H9 (cell line): ENCODE measurements around the gene RBPJ. TPM values are rescaled to one million over a fixed set of nuclear protein-coding genes. Genes with fewer than 3 reads are reported as not detected.

Source experiments
- DNase-seq: peaks from one replicate; pipeline ENCODE4 v3.0.0-alpha.2; 2017
- H2AFZ ChIP-seq: one replicate; pipeline ENCODE4 v1.6.1; 2013; ENCODE audit warnings: mild to moderate bottlenecking, low read length, control low read depth, moderate library complexity
- H2AK5ac ChIP-seq: 2 replicates; pipeline ENCODE4 v1.6.1; 2013; ENCODE audit warnings: low read length, control low read depth, mixed read lengths; ENCODE audit not compliant: insufficient read length
- H2BK120ac ChIP-seq: one replicate; pipeline ENCODE4 v1.6.1; 2013; ENCODE audit warnings: low read depth, mild to moderate bottlenecking, low read length, control low read depth, inconsistent platforms; ENCODE audit not compliant: poor library complexity, severe bottlenecking
- H2BK12ac ChIP-seq: 2 replicates; pipeline ENCODE4 v1.6.1; 2013; ENCODE audit warnings: low read length, control low read depth, mixed read lengths, low read depth; ENCODE audit not compliant: insufficient read length
- H2BK15ac ChIP-seq: 2 replicates; pipeline ENCODE4 v1.6.1; 2013; ENCODE audit warnings: low read depth, low read length, control low read depth
- H2BK20ac ChIP-seq: one replicate; pipeline ENCODE4 v1.6.1; 2013; ENCODE audit warnings: low read depth, mild to moderate bottlenecking, low read length, control low read depth, inconsistent platforms; ENCODE audit not compliant: poor library complexity, severe bottlenecking
- H2BK5ac ChIP-seq: 2 replicates; pipeline ENCODE4 v1.6.1; 2013; ENCODE audit warnings: low read length, control low read depth, mixed read lengths; ENCODE audit not compliant: insufficient read length
- H3K14ac ChIP-seq: 2 replicates; pipeline ENCODE4 v1.6.1; 2013; ENCODE audit warnings: low read length, control low read depth; ENCODE audit not compliant: insufficient read depth
- H3K18ac ChIP-seq: 2 replicates; pipeline ENCODE4 v1.6.1; 2013; ENCODE audit warnings: low read depth, mild to moderate bottlenecking, mixed read lengths, low read length, control low read depth; ENCODE audit not compliant: insufficient read length
- H3K23ac ChIP-seq: 2 replicates; pipeline ENCODE4 v1.6.1; 2013; ENCODE audit warnings: low read length, control low read depth, mixed read lengths, low read depth; ENCODE audit not compliant: insufficient read length
- H3K23me2 ChIP-seq: 2 replicates; pipeline ENCODE4 v1.6.1; 2013; ENCODE audit warnings: low read depth, mild to moderate bottlenecking, mixed read lengths, low read length, control low read depth; ENCODE audit not compliant: insufficient read length, poor library complexity, severe bottlenecking
- H3K27ac ChIP-seq: 2 replicates; pipeline ENCODE4 v1.5.1; 2013; ENCODE audit warnings: low read length, control low read depth, mixed read lengths, low read depth; ENCODE audit not compliant: insufficient read length
- H3K27me3 ChIP-seq: 2 replicates; pipeline ENCODE4 v1.6.1; 2013; ENCODE audit warnings: low read length, control low read depth, inconsistent platforms; ENCODE audit not compliant: insufficient read depth
- H3K4ac ChIP-seq: 2 replicates; pipeline ENCODE4 v1.6.1; 2013; ENCODE audit warnings: low read depth, mild to moderate bottlenecking, control low read depth, inconsistent platforms, low read length, moderate library complexity
- H3K4me1 ChIP-seq: 2 replicates; pipeline ENCODE4 v1.6.1; 2013; ENCODE audit warnings: low read length, control low read depth, inconsistent platforms; ENCODE audit not compliant: insufficient read depth
- H3K4me2 ChIP-seq: 2 replicates; pipeline ENCODE4 v1.6.1; 2013; ENCODE audit warnings: low read length, control low read depth, mixed read lengths; ENCODE audit not compliant: insufficient read length, insufficient read depth
- H3K56ac ChIP-seq: 2 replicates; pipeline ENCODE4 v1.6.1; 2013; ENCODE audit warnings: low read depth, mild to moderate bottlenecking, mixed read lengths, low read length, control low read depth; ENCODE audit not compliant: insufficient read length
- H3K79me1 ChIP-seq: 2 replicates; pipeline ENCODE4 v1.6.1; 2013; ENCODE audit warnings: low read depth, mild to moderate bottlenecking, moderate library complexity, low read length, control low read depth, inconsistent platforms; ENCODE audit not compliant: insufficient read depth, poor library complexity, severe bottlenecking
- H3K79me2 ChIP-seq: 2 replicates; pipeline ENCODE4 v1.6.1; 2013; ENCODE audit warnings: low read length, control low read depth, inconsistent platforms; ENCODE audit not compliant: insufficient read depth
- H3K9ac ChIP-seq: 2 replicates; pipeline ENCODE4 v1.6.1; 2013; ENCODE audit warnings: low read length, control low read depth, mixed read lengths; ENCODE audit not compliant: insufficient read length; ENCODE audit errors: extremely low read depth
- H3K9me3 ChIP-seq: one replicate; pipeline ENCODE4 v1.6.1; 2013; ENCODE audit warnings: low read depth, low read length, inconsistent platforms; ENCODE audit not compliant: control insufficient read depth
- H3T11ph ChIP-seq: one replicate; pipeline ENCODE4 v1.6.1; 2013; ENCODE audit warnings: mild to moderate bottlenecking, low read length, control low read depth, inconsistent platforms
- H4K20me1 ChIP-seq: one replicate; pipeline ENCODE4 v1.6.1; 2013; ENCODE audit not compliant: control insufficient read depth, insufficient read length, insufficient read depth
- H4K5ac ChIP-seq: 2 replicates; pipeline ENCODE4 v1.6.1; 2013; ENCODE audit warnings: low read depth, mild to moderate bottlenecking, mixed read lengths, low read length, control low read depth; ENCODE audit not compliant: insufficient read length
- H4K8ac ChIP-seq: replicated peaks from 2 replicates; pipeline ENCODE4 v1.6.1; 2013; ENCODE audit warnings: low read length, control low read depth, mixed read lengths, low read depth; ENCODE audit not compliant: insufficient read length
- H4K91ac ChIP-seq: 2 replicates; pipeline ENCODE4 v1.6.1; 2013; ENCODE audit warnings: low read depth, mild to moderate bottlenecking, moderate library complexity, mixed read lengths, low read length, control low read depth; ENCODE audit not compliant: insufficient read length
- H3K27ac Mint-ChIP-seq, 3 experiments: 2 replicates in 2 of 3; 3 replicates in 1 of 3; pipeline ENCODE4 v1.8.0; 2020 to 2021; ENCODE audit warnings: mixed read lengths in 3 of 3, mild to moderate bottlenecking in 1 of 3, moderate library complexity in 1 of 3
- H3K27me3 Mint-ChIP-seq: 2 replicates; pipeline ENCODE4 v1.8.0; 2021; ENCODE audit warnings: low read depth, mild to moderate bottlenecking, moderate library complexity, mixed read lengths
- H3K36me3 Mint-ChIP-seq, 3 experiments: 2 replicates in 2 of 3; 3 replicates in 1 of 3; pipeline ENCODE4 v1.8.0; 2020 to 2021; ENCODE audit warnings: low read depth in 3 of 3, mixed read lengths in 3 of 3; ENCODE audit not compliant: insufficient read depth in 1 of 3
- H3K4me1 Mint-ChIP-seq, 2 experiments: 2 replicates each; pipeline ENCODE4 v1.8.0; 2020; ENCODE audit warnings: mixed read lengths in 2 of 2
- H3K4me3 Mint-ChIP-seq, 2 experiments: 2 replicates in 1 of 2; 3 replicates in 1 of 2; pipeline ENCODE4 v1.8.0; 2020 to 2021; ENCODE audit warnings: mild to moderate bottlenecking in 2 of 2, mixed read lengths in 2 of 2, moderate library complexity in 1 of 2
- H3K9me3 Mint-ChIP-seq, 2 experiments: 2 replicates in 1 of 2; 3 replicates in 1 of 2; pipeline ENCODE4 v1.8.0; 2020; ENCODE audit warnings: mild to moderate bottlenecking in 2 of 2, mixed read lengths in 2 of 2, moderate library complexity in 1 of 2
- CTCF ChIP-seq: fragments of 200-600 bp; sonication (generic); conservative IDR thresholded peaks from 3 replicates; pipeline ENCODE4 v1.8.0; 2021; ENCODE audit warnings: antibody characterized with exemption, mild to moderate bottlenecking
- WGBS: extraction: QIAGEN DNeasy Blood & Tissue Kit; methylation state at CpG from one replicate; pipeline ENCODE4 v1.1.7; 2013; ENCODE audit warnings: missing lambda C conversion rate, low lambda C conversion rate, mixed read lengths; ENCODE audit not compliant: insufficient read length; ENCODE audit errors: extremely low coverage; 5-methylcytosine and 5-hydroxymethylcytosine counted together
- total RNA-seq: library from RNA; stranded (reverse); gene quantifications from 2 replicates; pipeline ENCODE4 v1.2.1, GENCODE V29; 2021

RBPJ gene
- total RNA-seq, 1 experiment from 2014 or later, result 166 TPM

- no peak overlapping the region for H3K9ac ChIP-seq
- no peak overlapping the region for H2AK5ac ChIP-seq
- no peak for DNase-seq
- H4K91ac ChIP-seq, result no peak overlapping the region
- no peak overlapping the region for H2AFZ ChIP-seq
- H3K56ac ChIP-seq, result no peak overlapping the region
- no peaks in the 10 kb centered on the region for H3K23me2 ChIP-seq
- no peak overlapping the region for H2BK15ac ChIP-seq
- no peak overlapping the region for H3K18ac ChIP-seq
- no peaks in the 10 kb centered on the region for H3K79me1 ChIP-seq
- no peaks in the 10 kb centered on the region for H3K9me3 Mint-ChIP-seq
- no peak overlapping the region for H3K27ac ChIP-seq
- no peak overlapping the region for H3K23ac ChIP-seq
- no peak overlapping the region for H2BK12ac ChIP-seq
- 0 out of 7 replicates have a peak overlapping the region, but pooled peaks of 1 of the 3 experiments have one; percentile 54 for H3K27ac Mint-ChIP-seq
- no peak overlapping the region for H3K4me2 ChIP-seq
- no peaks in the 10 kb centered on the region for H3K27me3 ChIP-seq
- no peak overlapping the region for H3K14ac ChIP-seq
- H3T11ph ChIP-seq, result no peak overlapping the region
- no peak overlapping the region for H2BK5ac ChIP-seq
- peaks cover 15 to 28% of the 10 kb centered on the region in 2 experiments for H3K4me1 Mint-ChIP-seq
- H3K9me3 ChIP-seq, result no peaks in the 10 kb centered on the region
- no peak overlapping the region for H3K4ac ChIP-seq
- H3K79me2 ChIP-seq, result no peaks in the 10 kb centered on the region
- WGBS, result no CpG with 5 or more reads among the region's 13 CpGs
- no peaks in the 10 kb centered on the region; a peak in 1 of 7 replicates for H3K36me3 Mint-ChIP-seq
- no peak overlapping the region for H2BK120ac ChIP-seq
- no peaks in the 10 kb centered on the region for H3K4me1 ChIP-seq
- no peaks in the 10 kb centered on the region for H3K27me3 Mint-ChIP-seq
- no peak overlapping the region for H4K5ac ChIP-seq
- H4K8ac ChIP-seq, result no peak overlapping the region
- H4K20me1 ChIP-seq, result no peaks in the 10 kb centered on the region
- no peak overlapping the region; a peak in 1 of 5 replicates for H3K4me3 Mint-ChIP-seq
- TF ChIP-seq CTCF, result no peak
- no peak overlapping the region for H2BK20ac ChIP-seq
Observed at GRCh38 chr4:26279446-26279845, 41.4 kb upstream of the RBPJ start.
